HG03108 (cell line): Measurements from ENCODE around the gene BRD1.
A peak's percentile ranks its signal among the peaks of the same experiment; 100 is the strongest.
"Not testable (repeated sequence)": the region's sequence is repeated elsewhere in the genome, so short reads cannot be mapped to it uniquely, and the experiment has no call there.

Experiments used
- ATAC-seq: cut with Tn5 transposase; IDR thresholded peaks from one replicate; pipeline ENCODE4 v1.9.1; 2021; ENCODE audit warnings: moderate library complexity; ENCODE audit not compliant: unreplicated experiment

Gene BRD1

GRCh38 chr22:49853981-49854831 lies 26.5 kb upstream of the BRD1 start:
- peak; percentile 10 for ATAC-seq

GRCh38 chr22:49852898-49853894 lies 25.5 kb upstream of the BRD1 start, which contains the start of gene ZBED4:
Gene ZBED4, plus strand, starts transcription at chr22:49853844. Its CDS starts 29,819 bp downstream, at chr22:49883663.
- peak; percentile 69 for ATAC-seq

GRCh38 chr22:49852568-49852897 lies 24.9 kb upstream of the BRD1 start:
- not testable (repeated sequence) for ATAC-seq

GRCh38 chr22:49850959-49851802 lies 23.5 kb upstream of the BRD1 start:
- no peak for ATAC-seq

GRCh38 chr22:49850021-49850911 lies 22.6 kb upstream of the BRD1 start:
- ATAC-seq, result no peak

- no peak for ATAC-seq
These were observed 21.7 kb upstream of the BRD1 start for GRCh38 chr22:49849161-49850020.

- no peak for ATAC-seq
These were observed 21.1 kb upstream of the BRD1 start for GRCh38 chr22:49848690-49849160.

GRCh38 chr22:49847751-49848689 lies 20.3 kb upstream of the BRD1 start:
- no peak for ATAC-seq

GRCh38 chr22:49845666-49846459 lies 18.2 kb upstream of the BRD1 start:
- ATAC-seq, result no peak

- no peak for ATAC-seq
These were observed 17.6 kb upstream of the BRD1 start for GRCh38 chr22:49845241-49845640.

- no peak for ATAC-seq
These were observed 11.4 kb upstream of the BRD1 start for GRCh38 chr22:49838771-49839717.

GRCh38 chr22:49833340-49834007 lies 5.8 kb upstream of the BRD1 start:
- ATAC-seq, result no peak

- ATAC-seq, result no peak
These were observed 1.6 kb upstream of the BRD1 start for GRCh38 chr22:49829044-49829853.

- ATAC-seq, result no peak
These were observed 909 bp upstream of the BRD1 start for GRCh38 chr22:49828599-49828965.
